HEK293T (cell line): ENCODE measurements around the gene DHX40.
"Not testable (repeated sequence)": the region's sequence is repeated elsewhere in the genome, so short reads cannot be mapped to it uniquely, and the experiment has no call there.

Source experiments
- FOXA1 ChIP-seq: fragments of 450-650 bp; IDR thresholded peaks from 2 replicates; pipeline ENCODE4 v1.6.1; 2016; ENCODE audit warnings: mild to moderate bottlenecking
- LEF1 ChIP-seq: fragments of 450-650 bp; IDR thresholded peaks from 2 replicates; pipeline ENCODE4 v1.6.1; 2017; ENCODE audit warnings: mild to moderate bottlenecking, borderline replicate concordance
- NFRKB ChIP-seq: fragments of 450-650 bp; IDR thresholded peaks from 2 replicates; pipeline ENCODE4 v1.6.1; 2016; ENCODE audit warnings: mild to moderate bottlenecking, moderate library complexity
- SP1 ChIP-seq: fragments of 450-650 bp; IDR thresholded peaks from 2 replicates; pipeline ENCODE4 v1.6.1; 2017

GRCh38 chr17:59656624-59657023 is 91.2 kb downstream of the DHX40 start:
- TF ChIP-seq FOXA1, LEF1, SP1, NFRKB: not testable (repeated sequence)
